ENCODE measurements around the gene CNOT9. TPM values are rescaled to one million over a fixed set of nuclear protein-coding genes. Genes with fewer than 3 reads are reported as not detected.

Gene CNOT9
- total RNA-seq, 1 donor: 77.0 TPM

DNA sequence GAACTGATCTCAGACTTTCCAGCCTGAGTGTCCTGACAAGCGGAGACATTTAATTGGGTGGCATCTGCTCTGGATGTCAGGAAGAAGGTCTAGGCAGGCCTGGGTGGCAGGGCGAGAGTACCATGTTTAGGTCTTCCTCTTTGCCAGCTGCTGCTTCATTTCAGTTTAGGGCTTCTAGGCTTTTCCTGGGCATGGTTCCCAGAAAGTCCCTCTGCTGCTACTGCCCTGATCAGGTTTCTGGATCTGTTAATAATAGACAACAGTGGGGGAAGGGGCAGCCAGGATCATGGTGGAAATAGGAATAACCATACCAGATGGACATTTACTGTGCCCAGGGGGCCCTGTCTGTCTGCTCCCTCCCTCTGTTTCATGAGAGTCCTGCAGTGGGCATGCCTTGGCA lies 36.8 kb downstream of the CNOT9 start:
- TF ChIP-seq, protein P1, sequence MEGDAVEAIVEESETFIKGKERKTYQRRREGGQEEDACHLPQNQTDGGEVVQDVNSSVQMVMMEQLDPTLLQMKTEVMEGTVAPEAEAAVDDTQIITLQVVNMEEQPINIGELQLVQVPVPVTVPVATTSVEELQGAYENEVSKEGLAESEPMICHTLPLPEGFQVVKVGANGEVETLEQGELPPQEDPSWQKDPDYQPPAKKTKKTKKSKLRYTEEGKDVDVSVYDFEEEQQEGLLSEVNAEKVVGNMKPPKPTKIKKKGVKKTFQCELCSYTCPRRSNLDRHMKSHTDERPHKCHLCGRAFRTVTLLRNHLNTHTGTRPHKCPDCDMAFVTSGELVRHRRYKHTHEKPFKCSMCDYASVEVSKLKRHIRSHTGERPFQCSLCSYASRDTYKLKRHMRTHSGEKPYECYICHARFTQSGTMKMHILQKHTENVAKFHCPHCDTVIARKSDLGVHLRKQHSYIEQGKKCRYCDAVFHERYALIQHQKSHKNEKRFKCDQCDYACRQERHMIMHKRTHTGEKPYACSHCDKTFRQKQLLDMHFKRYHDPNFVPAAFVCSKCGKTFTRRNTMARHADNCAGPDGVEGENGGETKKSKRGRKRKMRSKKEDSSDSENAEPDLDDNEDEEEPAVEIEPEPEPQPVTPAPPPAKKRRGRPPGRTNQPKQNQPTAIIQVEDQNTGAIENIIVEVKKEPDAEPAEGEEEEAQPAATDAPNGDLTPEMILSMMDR (IDR thresholded peaks at IDR 0.05; ENCODE audit: insufficient read depth, low read length): no peak
- no peak overlapping the region for H3K4me3 ChIP-seq (ENCODE audit: low read depth, low read length)
- DNase-seq (ENCODE audit: low read depth): peak; percentile 56

- peak; percentile 83 for DNase-seq (ENCODE audit: low read depth)
- peak within 1 kb of the TSS; percentile 53 for H3K4me3 ChIP-seq (ENCODE audit: low read depth, low read length)
- TF ChIP-seq, protein P1 (IDR thresholded peaks at IDR 0.05; ENCODE audit: insufficient read depth, low read length): peak; percentile 59
These were observed 38.9 kb downstream of the CNOT9 start, which contains the start of gene PLCD4 for GRCh38 chr2:218607436-218608115. Gene PLCD4, plus strand, starts transcription at chr2:218607899. Its CDS starts 7,841 bp downstream, at chr2:218615740.

DNA sequence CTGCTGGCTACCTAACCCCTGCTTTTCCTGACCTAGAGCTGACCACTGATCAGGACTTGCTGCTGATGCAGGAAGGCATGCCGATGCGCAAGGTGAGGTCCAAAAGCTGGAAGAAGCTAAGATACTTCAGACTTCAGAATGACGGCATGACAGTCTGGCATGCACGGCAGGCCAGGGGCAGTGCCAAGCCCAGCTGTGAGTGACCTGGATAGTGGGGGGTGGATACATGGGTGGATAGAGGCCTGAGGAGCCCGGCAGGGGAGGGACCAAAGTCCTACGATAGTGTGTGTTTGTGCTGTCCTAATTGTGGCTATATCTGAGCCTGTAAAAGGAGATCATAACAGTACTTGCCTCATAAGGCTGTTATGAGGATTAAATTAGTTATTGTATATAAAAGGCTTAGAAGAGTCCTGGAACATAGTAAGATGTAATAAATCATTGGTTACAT lies 47.3 kb downstream of the CNOT9 start:
- TF ChIP-seq, protein P1 (IDR thresholded peaks at IDR 0.05; ENCODE audit: insufficient read depth, low read length): no peak
- DNase-seq (ENCODE audit: low read depth): no peak
- no peak overlapping the region for H3K4me3 ChIP-seq (ENCODE audit: low read depth, low read length)

GRCh38 chr2:218618102-218618860 lies 49.6 kb downstream of the CNOT9 start:
- DNase-seq (ENCODE audit: low read depth): no peak
- TF ChIP-seq, protein P1 (IDR thresholded peaks at IDR 0.05; ENCODE audit: insufficient read depth, low read length): no peak
- H3K4me3 ChIP-seq (ENCODE audit: low read depth, low read length): no peak overlapping the region

GRCh38 chr2:218621007-218621406 lies 52.4 kb downstream of the CNOT9 start:
- no peak for DNase-seq (ENCODE audit: low read depth)
- H3K4me3 ChIP-seq (ENCODE audit: low read depth, low read length): no peak overlapping the region
- TF ChIP-seq, protein P1 (IDR thresholded peaks at IDR 0.05; ENCODE audit: insufficient read depth, low read length): no peak

DNA sequence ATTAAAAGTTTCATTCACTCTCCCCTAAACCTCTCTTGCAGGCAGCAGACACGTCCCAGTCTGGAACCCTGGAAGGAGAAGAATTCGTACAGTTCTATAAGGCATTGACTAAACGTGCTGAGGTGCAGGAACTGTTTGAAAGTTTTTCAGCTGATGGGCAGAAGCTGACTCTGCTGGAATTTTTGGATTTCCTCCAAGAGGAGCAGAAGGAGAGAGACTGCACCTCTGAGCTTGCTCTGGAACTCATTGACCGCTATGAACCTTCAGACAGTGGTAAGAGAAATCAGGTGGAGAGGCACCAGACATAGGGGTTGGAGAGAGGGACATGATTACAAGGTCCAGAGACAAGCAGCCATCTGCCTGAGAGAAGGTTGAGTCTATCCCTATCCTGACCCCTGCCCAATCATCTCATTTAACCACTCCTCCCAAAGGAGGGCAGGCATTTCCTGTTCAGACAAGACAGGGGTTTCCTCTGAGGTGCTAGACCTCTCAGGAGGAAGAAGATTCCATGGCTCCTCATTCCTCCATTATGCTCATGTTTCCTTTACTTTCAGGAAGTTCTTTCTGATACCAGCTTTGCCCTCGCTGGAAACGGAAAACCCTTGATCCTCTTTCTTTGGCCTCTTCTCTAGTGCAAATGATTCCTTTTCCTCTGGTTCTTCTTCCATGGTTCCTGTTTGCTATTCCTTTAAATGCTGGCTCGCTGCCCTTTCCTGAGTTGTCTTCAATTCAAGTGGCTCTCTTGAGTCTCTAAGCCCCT lies 54.1 kb downstream of the CNOT9 start:
- H3K4me3 ChIP-seq (ENCODE audit: low read depth, low read length): no peak overlapping the region
- DNase-seq (ENCODE audit: low read depth): peak; percentile 26
- TF ChIP-seq, protein P1 (IDR thresholded peaks at IDR 0.05; ENCODE audit: insufficient read depth, low read length): no peak
